ENCODE results near the gene NR6A1. TPM values are rescaled to one million over a fixed set of nuclear protein-coding genes. Genes with fewer than 3 reads are reported as not detected.

NR6A1 gene
- total and polyA plus RNA-seq, 2 of the 8 experiments (the other 6 are each of a cell fraction or from before 2014, with no cell fraction given) = 93.2 to 237 TPM

DNA sequence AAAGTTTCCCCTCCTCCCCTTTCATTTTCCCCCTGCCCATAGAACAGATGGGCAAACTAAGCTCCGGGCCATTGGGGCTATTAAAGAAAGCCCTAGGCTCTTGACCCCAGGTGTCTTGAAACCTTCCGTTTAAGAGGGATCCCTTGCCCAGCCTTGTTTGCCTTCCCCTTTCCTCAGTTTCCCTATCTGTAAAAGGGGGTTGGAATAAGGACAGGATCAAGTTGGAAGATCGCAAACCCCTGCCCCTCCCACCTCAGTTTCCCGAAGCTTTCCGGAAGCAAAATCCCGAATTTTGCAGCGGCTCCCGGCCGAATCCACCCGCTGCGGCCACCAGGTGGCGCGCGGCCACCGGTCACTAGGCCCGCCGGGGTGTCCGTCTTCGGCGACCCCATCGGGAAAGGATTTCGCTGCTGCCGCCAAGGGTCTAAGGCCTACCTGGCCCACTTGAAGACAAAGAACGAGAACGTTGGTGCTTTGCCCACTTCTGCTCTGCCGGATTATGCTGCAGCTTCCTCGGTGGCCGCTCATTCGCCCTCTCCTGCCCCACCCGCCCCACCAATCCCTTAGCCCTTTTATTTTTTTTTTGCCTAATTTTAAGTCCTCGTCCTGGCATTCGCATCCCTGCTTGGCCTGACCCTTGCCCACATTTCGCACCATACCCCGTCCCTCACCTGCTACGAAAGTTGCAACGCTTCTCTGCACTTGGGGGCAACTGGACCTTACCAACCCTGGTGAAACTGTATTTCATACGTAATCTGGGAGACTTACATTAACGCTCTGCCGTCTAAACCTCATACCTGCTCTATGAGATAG is 962 bp upstream of the NR6A1 start (continued):
- TF ChIP-seq RAD21 (IDR thresholded peaks at IDR 0.05 in 1 of 2, conservative IDR thresholded peaks at IDR 0.05 in 1 of 2; ENCODE audit: low read depth in 2 of 2, low read length in 2 of 2) (peak; percentile 86 to 89), EP300 (IDR thresholded peaks at IDR 0.05; ENCODE audit: borderline replicate concordance in 1 of 2, low read depth in 2 of 2, low read length in 2 of 2) (peak in 1 of 2 experiments; percentile 62; a peak in 1 of 3 replicates), RXRA (IDR thresholded peaks at IDR 0.05; ENCODE audit: insufficient read depth, low read depth, low read length) (0 out of 2 replicates have a peak, but pooled peaks have one; percentile 28), SP4 (IDR thresholded peaks at IDR 0.05; ENCODE audit: low read length) (0 out of 2 replicates have a peak, but pooled peaks have one; percentile 11), GTF2F1 (IDR thresholded peaks at IDR 0.05; ENCODE audit: borderline replicate concordance, low read depth, low read length) (0 out of 2 replicates have a peak, but pooled peaks have one; percentile 14)
- TF ChIP-seq, protein P1, sequence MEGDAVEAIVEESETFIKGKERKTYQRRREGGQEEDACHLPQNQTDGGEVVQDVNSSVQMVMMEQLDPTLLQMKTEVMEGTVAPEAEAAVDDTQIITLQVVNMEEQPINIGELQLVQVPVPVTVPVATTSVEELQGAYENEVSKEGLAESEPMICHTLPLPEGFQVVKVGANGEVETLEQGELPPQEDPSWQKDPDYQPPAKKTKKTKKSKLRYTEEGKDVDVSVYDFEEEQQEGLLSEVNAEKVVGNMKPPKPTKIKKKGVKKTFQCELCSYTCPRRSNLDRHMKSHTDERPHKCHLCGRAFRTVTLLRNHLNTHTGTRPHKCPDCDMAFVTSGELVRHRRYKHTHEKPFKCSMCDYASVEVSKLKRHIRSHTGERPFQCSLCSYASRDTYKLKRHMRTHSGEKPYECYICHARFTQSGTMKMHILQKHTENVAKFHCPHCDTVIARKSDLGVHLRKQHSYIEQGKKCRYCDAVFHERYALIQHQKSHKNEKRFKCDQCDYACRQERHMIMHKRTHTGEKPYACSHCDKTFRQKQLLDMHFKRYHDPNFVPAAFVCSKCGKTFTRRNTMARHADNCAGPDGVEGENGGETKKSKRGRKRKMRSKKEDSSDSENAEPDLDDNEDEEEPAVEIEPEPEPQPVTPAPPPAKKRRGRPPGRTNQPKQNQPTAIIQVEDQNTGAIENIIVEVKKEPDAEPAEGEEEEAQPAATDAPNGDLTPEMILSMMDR (IDR thresholded peaks at IDR 0.05; ENCODE audit: control extremely low read depth in 1 of 3, insufficient read depth in 1 of 3, low read depth in 1 of 3, low read length in 3 of 3) = peak; percentile 81 to 96 (median 90)
- TF ChIP-seq, protein P2, sequence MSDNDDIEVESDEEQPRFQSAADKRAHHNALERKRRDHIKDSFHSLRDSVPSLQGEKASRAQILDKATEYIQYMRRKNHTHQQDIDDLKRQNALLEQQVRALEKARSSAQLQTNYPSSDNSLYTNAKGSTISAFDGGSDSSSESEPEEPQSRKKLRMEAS (IDR thresholded peaks at IDR 0.05) = no peak

Measured in H1 (cell line).